HG03558 (cell line): ENCODE results near the gene CFAP46.

Experiments used
- ATAC-seq: cut with Tn5 transposase; IDR thresholded peaks from one replicate; pipeline ENCODE4 v1.9.1; 2021; ENCODE audit warnings: moderate number of reproducible peaks; ENCODE audit not compliant: unreplicated experiment; ENCODE audit errors: extremely low read depth

CFAP46 gene

DNA sequence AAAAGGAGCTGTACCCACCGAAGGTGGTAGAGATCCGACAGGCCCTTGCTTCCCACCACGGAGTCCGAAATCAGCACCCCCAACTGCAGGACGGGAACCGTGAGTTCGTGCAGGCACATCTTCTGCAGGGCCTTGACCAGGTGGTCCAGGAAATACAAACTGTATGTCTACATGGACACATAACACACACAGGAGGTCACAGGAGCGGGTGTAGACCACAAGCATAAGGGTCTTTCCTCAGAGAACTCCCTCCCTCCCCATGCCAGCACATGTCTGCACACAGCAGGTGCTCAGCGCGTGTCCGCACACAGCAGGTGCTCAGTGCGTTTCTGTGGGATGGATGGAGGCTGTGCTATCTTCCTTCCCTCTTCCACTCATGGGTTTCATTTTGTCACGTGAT lies 69.7 kb downstream of the CFAP46 start:
- no peak for ATAC-seq

DNA sequence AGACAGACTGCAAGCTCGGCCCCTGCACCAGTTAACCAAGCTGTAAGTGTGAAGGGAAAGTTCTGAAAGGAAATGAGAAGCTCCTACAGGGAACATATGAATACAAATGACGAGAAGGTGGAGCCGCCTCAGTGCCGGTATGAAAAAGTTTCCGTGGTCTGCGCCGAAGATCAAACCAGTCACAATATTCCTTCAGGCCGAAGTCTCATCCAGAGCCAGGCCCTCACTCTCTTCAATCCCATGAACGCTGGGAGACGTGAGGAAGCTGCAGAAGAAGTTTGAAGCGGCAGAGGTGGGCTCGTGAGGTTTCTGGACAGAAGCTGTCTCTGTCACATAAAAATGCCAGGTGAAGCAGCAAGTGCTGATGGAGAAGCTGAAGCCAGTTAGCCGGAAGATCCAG lies 71.9 kb downstream of the CFAP46 start:
- ATAC-seq = no peak

DNA sequence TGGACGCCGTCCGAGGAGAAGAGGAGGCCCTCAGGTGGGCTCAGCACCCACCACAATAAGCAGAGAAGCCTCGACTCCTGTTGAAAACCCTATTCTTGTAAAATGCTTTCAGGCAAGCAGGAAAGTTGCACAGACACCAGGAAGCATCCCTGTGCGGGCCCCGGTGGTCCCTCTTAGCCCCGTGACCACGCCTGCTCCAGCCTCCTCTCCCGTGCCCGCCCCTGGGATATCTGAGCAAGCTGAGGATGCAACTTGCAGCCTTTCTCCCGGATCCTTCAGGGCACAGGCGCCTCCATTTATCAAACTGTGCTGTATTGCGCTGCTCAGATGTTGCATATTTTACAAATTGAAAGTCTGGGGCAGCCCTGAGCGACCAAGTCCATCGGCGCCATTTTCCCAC lies 72.7 kb downstream of the CFAP46 start:
- no peak for ATAC-seq

DNA sequence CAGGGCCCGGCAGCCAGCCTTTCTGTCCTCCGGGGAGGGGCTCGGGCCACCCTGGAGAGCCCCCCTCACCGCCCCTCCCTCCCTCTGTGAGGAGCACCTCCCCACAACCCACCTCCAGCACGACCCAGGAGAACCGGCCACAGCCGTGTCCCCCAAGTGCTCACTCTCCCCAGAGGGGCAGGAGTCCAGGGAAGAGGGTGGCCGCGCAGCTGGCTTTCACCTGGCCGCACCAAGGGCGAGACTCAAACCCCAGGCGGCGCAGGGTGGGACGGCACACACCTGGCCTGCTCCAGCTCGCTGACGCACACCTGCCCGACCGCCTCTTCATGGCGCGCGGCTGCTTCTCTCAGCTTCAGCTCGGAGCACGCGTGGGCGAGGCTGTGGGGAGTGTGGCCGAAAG lies 73.4 kb downstream of the CFAP46 start:
- no peak for ATAC-seq

DNA sequence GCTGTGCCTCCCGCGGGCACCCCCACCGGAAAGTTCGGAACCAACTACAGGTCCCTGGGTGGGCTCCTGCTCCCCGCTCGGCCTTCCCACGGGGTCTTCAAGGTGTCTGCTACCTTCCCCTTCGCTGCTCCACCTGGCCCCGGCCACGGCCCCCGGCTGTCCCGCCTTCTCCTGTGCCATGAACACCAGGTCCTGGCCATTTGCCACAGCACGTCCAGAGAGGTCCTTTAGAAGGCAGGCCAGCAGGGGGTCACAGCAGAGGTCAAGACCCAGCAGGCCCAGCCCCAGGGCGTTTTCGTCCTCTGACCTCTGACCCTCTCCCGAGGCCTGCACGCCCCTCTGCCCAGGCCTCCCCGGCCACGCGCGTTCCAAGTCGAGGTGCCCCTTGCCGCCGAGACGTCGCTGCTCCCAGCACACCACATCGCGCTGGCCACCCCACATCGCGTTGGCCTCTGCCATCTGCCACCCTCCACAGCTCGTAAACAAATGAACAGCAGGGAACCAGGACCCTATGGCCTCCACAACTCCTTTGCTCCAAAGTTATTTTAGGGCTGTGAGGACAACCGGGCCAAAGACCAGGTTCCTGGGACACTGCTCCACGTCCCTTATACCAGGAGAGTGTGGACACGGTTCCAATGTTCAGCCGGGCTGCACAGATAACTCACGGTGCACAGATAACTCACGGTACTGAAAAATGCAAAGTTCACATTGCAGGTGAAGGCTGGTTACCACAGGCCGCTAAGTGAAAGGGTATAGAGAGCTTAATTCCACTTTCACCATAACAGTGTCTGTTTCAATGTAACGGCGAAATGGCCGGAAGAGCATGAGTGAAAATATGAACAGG lies 74.3 kb downstream of the CFAP46 start:
- no peak for ATAC-seq

DNA sequence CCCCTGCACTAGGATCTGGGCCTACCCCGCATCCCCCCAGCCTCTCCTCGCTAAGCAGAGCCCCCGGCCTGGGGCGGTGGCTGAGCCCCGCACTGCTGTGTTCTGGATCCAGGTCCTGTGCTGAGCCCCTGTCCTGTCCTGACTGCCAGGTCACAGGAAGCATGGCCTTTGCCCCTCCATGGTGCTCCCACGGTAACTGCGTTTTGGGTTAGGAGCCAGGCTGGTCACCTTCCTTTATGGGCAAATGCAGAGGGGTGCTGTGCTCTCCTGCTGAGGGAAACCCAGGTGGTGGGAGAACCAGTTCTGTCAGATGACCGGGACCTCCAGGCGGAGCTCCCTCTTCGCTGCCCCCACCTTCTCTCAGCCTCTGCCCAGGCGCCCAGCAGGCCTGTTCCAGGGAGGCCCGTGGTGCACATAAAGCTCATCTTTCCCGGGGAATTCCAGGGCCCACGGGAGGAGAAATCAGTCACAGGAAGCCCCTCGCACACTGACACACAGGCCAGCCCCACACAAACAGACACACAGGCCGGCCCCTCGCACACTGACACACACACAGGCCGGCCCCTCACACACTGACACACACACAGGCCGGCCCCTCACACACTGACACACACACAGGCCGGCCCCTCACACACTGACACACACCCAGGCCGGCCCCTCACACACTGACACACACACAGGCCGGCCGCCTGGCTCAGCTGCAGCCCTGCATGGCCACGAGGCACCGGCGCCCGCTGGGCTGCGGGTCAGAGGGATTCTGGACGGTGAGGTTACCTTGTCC lies 75.6 kb downstream of the CFAP46 start:
- no peak for ATAC-seq

DNA sequence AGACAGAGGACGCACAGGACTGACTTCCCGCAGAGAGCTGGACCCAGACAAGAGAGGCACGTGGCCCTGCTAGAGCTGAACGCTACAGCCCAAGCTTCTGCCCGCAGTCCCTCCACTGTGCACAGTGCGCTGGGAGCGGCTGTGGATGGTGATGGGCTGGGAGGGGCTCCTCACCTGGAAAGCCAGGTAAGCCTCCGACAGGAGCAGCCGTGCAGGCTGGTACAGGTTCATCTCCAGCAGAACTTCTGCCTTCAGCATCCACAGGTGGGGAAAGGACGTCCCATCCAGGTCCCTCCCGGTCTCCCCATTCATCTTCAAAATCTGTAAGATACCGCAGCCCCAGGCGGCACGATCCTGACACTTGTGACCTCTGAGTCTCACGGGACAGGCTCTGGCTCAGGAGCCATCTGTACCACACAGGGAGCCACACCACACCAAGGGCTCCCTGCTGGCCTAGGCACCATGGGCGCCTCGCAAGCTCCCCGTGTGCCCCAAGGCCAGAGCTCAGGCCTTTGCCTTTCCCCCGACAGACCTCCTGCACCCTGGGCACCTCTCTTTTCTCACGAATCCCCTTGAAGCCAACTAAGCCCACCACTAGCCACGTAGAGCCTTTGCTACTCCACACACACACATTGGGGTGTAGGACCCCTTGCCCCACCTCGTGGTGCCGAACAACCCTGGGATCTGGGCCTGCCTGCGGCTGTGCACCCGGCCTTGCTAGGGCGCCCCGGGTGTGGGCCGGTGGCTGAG lies 76.3 kb downstream of the CFAP46 start:
- no peak for ATAC-seq

DNA sequence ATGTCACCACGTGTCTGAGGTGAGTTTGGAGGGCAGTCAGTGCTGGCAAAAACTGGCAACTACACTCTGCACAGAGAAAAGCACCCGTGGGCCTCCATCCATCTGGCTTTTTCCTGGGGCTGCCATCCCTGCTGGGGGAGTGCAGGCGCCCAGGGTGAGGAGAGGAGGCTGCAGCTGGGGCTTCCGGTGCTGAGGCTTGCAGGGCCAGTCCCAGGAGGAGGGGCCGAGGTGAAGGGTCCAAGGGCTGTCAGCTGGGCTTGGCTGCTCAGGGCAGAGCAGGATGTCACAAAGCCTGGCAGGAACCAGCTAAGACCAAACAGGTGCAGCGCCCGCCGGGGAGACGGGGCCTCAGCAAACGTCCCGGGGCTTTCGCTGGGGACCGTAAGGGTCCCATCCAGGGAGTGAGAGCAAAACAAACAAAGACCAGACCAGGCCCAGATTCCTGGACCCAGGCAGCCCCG lies 77.2 kb downstream of the CFAP46 start:
- ATAC-seq = no peak

DNA sequence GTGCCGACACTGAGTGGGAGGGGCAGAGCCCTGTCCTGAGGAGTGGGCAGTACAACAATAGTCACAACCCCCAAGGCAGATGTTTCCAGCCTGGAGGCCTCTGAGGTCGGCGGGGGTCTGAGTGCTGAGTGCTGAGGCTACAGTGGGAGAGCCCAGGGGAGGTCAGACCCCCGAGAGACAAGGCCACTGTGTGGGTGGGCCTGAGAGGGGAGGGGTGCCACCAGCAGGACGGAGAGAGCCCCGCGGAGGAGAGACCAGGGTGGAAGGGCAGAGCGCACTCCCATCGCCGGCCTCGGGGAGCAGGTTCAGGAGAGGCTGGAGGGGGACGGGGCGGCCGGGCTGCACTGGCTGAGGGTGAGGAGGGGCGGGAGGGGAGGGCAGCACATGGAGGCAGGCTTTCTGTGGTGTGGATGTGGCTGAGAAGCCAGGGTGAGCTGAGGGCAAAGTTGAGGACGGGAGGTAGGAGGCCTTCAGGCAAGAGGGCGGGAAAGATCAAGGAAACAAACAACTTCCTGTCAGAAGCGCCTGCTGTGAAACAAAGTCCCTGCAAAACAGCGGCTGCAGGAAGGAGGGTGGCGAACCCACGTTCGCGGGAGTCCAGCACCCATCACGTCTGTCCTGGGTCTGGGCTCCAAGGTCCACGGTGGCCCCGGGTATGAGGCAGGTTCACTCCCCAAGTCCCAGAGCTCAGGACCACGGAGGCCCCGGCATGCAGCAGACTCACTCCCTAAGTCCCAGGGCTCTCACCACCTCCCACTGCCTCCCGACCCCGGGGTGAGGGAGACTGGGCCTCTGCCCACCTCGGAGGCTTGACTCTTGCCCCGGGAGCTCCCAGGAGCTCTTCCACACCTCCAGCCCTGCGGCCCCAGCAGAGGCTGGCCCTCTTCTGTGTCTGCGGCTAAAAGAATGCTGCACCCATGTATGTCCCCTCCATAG lies 79.6 kb downstream of the CFAP46 start:
- ATAC-seq = no peak

DNA sequence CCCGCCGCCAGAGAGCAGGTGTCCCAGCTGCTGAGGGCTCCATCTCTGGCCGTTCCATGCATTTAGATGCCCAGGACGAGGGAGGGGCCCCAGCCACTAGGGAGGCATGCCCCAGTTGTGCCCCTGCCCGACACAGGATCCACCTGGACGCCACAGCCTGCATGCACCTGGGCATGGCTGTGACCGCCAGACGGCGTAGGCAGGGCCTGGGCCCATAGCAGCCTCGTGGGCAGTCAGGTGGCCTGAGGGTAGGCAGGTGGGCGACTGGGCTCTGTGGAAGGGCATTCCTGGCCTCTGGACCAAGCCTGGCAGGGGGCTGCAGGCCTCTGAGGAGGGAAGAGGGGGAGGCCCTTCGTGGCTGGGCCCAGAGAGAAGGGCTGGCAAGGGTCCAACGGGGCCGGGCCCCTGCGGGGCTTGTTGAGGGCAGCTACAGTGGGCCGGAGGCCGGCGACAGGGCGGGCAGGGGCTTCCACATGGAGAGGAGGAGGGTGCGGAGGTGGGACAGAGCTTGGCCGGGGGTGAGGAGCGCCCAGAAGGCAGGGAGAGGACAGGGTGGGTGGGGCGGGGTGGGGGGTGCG lies 80.4 kb downstream of the CFAP46 start:
- no peak for ATAC-seq

DNA sequence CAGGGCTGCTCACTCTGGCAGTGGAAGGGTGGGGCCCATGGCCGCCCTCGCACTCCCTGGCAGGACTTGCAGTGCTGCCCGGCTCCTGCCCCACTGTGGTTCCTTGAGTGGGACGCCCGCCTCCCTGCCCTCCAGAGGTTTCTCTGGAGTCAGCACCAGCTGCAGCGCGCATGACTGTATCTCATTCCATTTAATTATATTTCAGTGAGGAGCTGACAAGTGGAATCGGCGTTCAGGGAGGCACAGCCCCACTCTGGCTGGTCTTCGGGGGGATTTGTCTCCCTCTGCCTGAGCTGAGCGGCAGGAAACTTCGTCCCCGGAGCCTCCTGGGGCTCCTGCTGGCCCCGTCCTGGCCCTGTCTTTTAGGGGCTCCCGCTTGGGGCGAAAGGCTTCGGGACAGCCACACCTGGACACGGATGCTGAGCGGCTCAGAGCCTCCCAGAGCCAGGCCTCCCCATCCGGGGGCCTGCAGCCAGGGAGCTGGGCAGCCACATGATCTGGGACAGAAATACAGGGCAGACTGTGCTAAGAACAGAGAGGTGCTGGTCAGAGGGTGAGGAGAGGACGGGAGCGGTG lies 81.2 kb downstream of the CFAP46 start:
- ATAC-seq = no peak

DNA sequence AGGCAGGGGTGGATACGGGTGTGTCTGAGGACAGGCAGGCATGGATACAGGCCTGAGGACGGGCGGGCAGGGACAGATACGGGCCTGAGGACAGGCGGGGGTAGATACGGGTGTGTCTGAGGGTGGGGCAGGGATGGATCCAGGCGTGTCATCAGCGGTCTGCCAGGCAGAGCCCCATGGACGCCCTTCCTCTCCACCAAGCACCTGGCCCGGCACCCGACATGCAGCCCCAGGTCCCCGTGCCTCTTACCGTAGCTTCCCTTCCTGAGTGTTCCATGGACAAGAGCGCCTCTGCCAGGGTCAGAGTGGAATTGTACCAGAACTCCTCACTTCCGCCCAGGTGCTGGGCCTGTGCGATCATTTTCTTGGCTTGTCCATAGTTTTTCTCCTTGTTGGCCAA lies 81.8 kb downstream of the CFAP46 start:
- ATAC-seq = no peak

DNA sequence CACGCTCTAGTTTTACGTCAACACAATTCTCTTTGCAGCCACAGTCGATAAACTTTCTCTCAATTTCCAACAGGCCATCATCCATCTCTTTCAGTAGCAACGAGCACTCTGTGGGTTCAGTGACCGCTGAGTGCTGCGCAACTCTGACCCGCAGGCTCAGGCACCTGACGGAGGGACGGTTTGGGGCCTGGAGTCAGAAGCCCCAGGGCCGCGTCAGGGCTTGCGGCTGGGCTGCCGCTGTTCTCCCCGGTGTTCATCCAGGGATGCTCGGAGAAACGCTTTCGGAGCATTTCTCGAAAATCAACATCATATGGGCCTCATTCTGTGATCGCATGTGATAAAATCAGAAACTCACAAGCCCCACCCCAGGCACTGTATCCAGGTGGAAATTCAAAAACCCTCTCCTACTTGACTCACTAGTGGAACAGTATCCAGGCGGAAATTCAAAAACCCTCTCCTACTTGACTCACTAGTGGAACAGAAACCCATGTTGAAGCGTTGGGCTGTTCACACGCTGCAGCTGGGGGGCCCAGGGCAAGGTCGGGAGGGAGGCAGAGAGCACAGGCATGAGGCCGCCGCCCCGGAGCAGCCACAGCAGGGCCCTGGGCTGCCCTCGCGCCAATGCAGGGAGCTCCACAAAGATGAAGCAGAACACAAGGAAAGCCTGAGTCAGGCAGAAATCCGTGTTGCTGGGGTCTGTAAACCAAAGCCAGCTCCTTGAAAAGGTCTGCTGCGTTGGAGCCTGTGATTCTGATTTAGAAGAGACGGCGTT lies 83.1 kb downstream of the CFAP46 start:
- no peak for ATAC-seq

DNA sequence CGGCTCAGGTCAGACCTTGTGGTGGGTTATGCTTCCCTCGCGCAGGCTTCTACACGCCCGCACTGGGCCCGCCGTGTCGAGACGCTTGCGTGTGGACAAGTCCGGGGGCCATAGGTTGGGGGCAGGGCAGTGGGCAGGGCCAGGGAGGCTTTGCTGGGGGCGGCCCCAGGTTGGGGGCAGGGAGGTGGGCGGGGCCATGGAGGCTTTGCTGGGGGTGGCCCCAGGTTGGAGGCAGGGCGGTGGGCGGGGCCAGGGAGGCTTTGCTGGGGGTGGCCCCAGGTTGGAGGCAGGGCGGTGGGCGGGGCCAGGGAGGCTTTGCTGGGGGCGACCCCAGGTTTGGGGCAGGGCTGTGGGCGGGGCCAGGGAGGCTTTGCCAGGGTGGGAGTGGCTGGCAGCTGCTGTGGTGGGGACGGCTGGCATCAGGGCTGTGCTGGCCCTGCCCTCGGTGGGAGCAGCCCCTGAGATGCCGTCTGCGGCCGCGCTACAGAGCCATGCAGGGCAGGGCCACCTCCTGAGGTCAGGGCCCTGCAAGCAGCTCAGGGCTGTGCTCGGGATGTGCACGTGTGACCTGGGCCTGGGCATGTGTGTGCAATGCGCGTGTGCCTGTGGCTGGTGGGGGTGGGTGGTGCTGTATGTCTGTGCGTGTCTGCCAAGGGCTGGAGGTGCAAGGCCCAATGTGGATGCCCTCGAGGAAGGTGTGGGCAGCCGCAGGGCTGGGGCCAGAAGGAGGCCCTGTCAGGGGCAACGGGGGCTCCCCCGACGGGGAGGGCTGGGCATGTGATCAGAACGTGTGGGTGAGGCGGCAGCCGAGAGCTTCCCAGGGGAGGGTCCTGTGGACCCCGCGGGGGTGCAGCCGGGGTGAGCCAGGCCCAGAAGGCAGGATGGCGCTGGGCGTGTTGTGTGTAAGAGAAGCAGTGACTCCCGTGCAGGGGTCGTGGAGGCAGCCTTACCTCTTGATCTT lies 84.0 kb downstream of the CFAP46 start:
- ATAC-seq = no peak

DNA sequence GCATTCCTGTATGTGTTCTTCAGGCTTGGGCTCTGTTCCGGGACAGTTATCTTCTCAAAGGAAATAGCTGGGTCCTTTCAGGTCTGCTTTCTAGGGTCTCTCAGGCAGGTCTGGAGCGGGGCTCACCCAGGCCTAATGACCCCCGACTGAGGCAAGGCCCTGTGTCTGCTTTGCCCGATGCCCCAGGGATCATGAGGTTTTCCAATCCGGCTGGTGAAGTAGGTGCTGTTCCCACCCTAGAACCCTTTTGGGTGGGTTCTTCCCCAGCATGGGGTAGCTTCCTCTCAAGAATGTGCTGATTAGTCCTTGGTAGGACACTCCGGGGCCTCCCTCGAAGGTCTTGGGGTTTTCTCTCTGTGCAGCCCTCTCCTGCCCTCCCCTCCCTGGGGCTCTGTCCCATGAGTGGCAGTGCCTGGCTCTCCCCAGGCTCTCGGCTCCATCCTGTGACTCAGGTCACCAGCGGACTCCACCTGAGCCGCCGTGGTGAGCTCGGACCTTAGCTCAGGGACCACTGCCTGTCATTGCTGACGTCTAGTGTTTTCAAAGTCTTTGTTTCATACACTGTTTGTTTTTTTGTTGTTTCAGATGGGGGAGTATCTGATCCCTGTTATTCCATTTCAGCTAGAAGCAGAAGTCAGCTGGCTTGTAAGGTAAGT lies 85.4 kb downstream of the CFAP46 start:
- ATAC-seq = no peak

DNA sequence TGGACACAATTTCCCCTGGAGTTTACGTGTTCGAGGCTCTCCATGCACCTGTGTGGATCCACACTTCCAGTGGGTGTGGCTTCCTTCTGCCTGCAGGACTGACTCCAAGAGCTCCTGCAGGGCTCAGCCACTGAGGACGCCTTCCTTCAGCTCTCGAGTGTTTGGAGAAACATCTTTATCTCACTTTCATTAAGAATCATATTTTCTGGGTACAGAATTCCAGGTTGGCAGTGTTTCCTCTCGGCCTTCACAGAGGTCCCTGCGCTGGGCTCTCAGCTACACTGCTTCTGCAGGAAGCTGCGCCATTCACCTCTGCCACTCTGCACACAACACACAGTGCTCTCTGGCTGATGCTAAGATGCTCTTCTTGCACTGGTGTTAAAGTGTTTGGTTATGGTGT lies 86.5 kb downstream of the CFAP46 start:
- ATAC-seq = no peak

DNA sequence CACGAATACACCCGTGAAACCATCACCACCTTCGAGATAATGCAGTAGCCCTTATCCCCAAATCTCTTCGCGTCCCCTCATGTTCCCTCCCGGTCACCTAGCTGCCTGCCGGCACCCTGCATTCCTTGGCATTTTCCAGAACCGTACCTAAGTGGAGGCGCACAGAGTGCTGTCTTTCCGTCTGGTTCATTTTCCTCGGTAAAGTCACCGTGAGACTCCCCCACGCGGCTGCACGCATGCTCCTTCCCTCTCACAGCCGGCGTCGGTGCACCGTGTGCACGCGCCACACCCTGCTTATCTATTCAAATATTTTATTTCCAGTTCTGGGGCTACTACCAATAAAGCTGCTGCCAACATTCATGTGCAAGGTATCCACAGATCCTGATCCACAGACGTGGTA lies 90.9 kb downstream of the CFAP46 start:
- no peak for ATAC-seq
